Endodermal cell (in vitro differentiated cells): ENCODE results near the gene COL4A1. TPM values are rescaled to one million over a fixed set of nuclear protein-coding genes. Genes with fewer than 3 reads are reported as not detected.

Experiments
- DNase-seq: peaks from one replicate; pipeline ENCODE4 v3.0.0-alpha.2; 2017
- H3K27ac ChIP-seq: 2 replicates; pipeline ENCODE4 v1.5.1; 2013; ENCODE audit warnings: mild to moderate bottlenecking, low read depth, low read length, moderate library complexity
- H3K27me3 ChIP-seq: 2 replicates; pipeline ENCODE4 v1.6.1; 2013; ENCODE audit warnings: mild to moderate bottlenecking, low read length, moderate library complexity; ENCODE audit not compliant: insufficient read depth, control insufficient read depth, poor library complexity, severe bottlenecking
- H3K36me3 ChIP-seq: 2 replicates; pipeline ENCODE4 v1.7.0; 2013; ENCODE audit warnings: mild to moderate bottlenecking, low read length, moderate library complexity; ENCODE audit not compliant: control insufficient read depth, insufficient read depth
- H3K4me1 ChIP-seq: one replicate; pipeline ENCODE4 v1.7.0; 2013; ENCODE audit warnings: low read length; ENCODE audit not compliant: control insufficient read depth, insufficient read depth
- H3K4me3 ChIP-seq: 2 replicates; pipeline ENCODE4 v1.5.1; 2013; ENCODE audit warnings: mild to moderate bottlenecking, low read length, moderate library complexity
- H3K9ac ChIP-seq: 2 replicates; pipeline ENCODE4 v1.6.1; 2013; ENCODE audit warnings: mild to moderate bottlenecking, low read length, moderate library complexity; ENCODE audit not compliant: poor library complexity, severe bottlenecking; ENCODE audit errors: extremely low read depth
- H3K9me3 ChIP-seq: 2 replicates; pipeline ENCODE4 v1.6.1; 2013; ENCODE audit warnings: mild to moderate bottlenecking, low read length, moderate library complexity; ENCODE audit not compliant: control insufficient read depth
- H3K27ac Mint-ChIP-seq: 2 replicates; pipeline ENCODE4 v1.8.0; 2020; ENCODE audit warnings: mixed read lengths
- H3K27me3 Mint-ChIP-seq: 2 replicates; pipeline ENCODE4 v1.8.0; 2021; ENCODE audit warnings: mild to moderate bottlenecking, mixed read lengths; ENCODE audit not compliant: insufficient read depth
- H3K36me3 Mint-ChIP-seq: 2 replicates; pipeline ENCODE4 v1.8.0; 2020; ENCODE audit warnings: low read depth, mixed read lengths
- H3K4me1 Mint-ChIP-seq: 2 replicates; pipeline ENCODE4 v1.8.0; 2020; ENCODE audit warnings: mixed read lengths
- H3K4me3 Mint-ChIP-seq: 2 replicates; pipeline ENCODE4 v1.8.0; 2020; ENCODE audit warnings: mild to moderate bottlenecking, moderate library complexity, mixed read lengths
- H3K9me3 Mint-ChIP-seq: 2 replicates; pipeline ENCODE4 v1.8.0; 2020; ENCODE audit warnings: mild to moderate bottlenecking, mixed read lengths
- WGBS, 2 experiments: methylation state at CpG; one replicate each; pipeline versions ENCODE4 v1.1.5 to v1.1.7; 2013; ENCODE audit warnings: missing lambda C conversion rate in 2 of 2, mixed read lengths in 1 of 2; ENCODE audit not compliant: insufficient coverage in 1 of 2, insufficient read length in 1 of 2; 5-methylcytosine and 5-hydroxymethylcytosine counted together
- total RNA-seq, 2 donors: library from RNA; stranded (reverse); fragmentation: NEBNext Ultra II Directional in 1 of 2; extraction: Animal tissue kit (Norgen Biotek cat#: 25700) in 1 of 2; gene quantifications; 2 replicates in 1 of 2; 3 replicates in 1 of 2; pipeline ENCODE4 v1.2.1, GENCODE V29; 2021
- TF ChIP-seq, protein P1 (sequence below): fragments of 200-600 bp; sonication (generic); conservative IDR thresholded peaks from 2 replicates; pipeline ENCODE4 v1.5.0; 2021; ENCODE audit warnings: antibody characterized with exemption, mild to moderate bottlenecking

The COL4A1 gene
- total RNA-seq, 2 donors from 2014 or later, result 702 to 764 TPM

DNA sequence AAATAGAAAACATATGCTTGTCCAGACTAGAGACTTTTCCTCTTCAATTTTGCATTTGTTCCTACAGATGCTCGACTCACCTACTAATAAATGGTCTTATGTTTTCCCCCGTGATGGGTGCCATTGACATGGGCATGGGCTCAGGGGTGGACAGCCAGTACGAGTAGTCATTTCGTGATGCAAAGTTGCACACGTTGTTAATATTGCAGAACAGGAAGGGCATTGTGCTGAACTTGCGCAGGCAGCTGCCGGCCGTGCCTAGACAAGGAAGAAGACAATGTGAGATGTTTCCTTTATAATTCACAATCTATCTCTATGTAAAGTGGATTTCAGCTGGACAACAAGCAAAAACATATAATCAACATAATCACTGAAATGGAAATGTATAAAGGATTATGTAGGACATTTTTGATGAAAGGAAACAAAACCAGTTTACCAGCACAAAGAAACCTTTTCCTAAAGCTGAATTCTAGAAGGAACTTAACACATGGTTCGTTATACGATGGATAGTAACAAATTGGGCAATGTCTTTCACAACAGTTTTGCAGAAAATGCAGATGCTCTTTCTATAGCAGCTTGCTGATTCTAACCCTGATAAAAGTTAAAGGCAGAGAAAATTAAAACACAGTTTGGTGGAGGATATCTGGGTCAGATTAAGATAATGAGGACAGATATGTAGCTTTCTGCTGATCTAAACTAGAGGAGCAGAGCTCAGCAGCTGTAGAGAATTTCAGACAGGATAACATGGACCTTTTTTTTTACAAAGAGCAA, 145.7 kb downstream of the COL4A1 start:
- H3K27me3 ChIP-seq, result no peaks in the 10 kb centered on the region
- peak; percentile 15 for DNase-seq
- WGBS, 2 experiments, result 95 to 96% methylated on average over 7 to 8 of the region's 10 CpGs
- TF ChIP-seq, protein P1, sequence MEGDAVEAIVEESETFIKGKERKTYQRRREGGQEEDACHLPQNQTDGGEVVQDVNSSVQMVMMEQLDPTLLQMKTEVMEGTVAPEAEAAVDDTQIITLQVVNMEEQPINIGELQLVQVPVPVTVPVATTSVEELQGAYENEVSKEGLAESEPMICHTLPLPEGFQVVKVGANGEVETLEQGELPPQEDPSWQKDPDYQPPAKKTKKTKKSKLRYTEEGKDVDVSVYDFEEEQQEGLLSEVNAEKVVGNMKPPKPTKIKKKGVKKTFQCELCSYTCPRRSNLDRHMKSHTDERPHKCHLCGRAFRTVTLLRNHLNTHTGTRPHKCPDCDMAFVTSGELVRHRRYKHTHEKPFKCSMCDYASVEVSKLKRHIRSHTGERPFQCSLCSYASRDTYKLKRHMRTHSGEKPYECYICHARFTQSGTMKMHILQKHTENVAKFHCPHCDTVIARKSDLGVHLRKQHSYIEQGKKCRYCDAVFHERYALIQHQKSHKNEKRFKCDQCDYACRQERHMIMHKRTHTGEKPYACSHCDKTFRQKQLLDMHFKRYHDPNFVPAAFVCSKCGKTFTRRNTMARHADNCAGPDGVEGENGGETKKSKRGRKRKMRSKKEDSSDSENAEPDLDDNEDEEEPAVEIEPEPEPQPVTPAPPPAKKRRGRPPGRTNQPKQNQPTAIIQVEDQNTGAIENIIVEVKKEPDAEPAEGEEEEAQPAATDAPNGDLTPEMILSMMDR, result no peak
- no peak overlapping the region for H3K4me3 Mint-ChIP-seq
- H3K4me1 Mint-ChIP-seq, result peaks cover 10% of the 10 kb centered on the region
- H3K9me3 Mint-ChIP-seq, result no peaks in the 10 kb centered on the region
- no peak overlapping the region for H3K27ac Mint-ChIP-seq
- H3K27me3 Mint-ChIP-seq, result no peaks in the 10 kb centered on the region
- H3K36me3 ChIP-seq, result peaks cover 94% of the 10 kb centered on the region
- H3K4me1 ChIP-seq, result no peaks in the 10 kb centered on the region
- H3K9ac ChIP-seq, result no peak overlapping the region
- H3K36me3 Mint-ChIP-seq, result peaks cover 90% of the 10 kb centered on the region
- H3K27ac ChIP-seq, result no peak overlapping the region
- H3K9me3 ChIP-seq, result no peaks in the 10 kb centered on the region
- no peak overlapping the region for H3K4me3 ChIP-seq

- DNase-seq, result peak; percentile 23
- H3K36me3 ChIP-seq, result peaks cover 90% of the 10 kb centered on the region
- WGBS, 2 experiments, result 94 to 100% methylated on average over 1 to 2 of the region's 2 CpGs
Observed at GRCh38 chr13:110158226-110158625, 148.7 kb downstream of the COL4A1 start.

DNA sequence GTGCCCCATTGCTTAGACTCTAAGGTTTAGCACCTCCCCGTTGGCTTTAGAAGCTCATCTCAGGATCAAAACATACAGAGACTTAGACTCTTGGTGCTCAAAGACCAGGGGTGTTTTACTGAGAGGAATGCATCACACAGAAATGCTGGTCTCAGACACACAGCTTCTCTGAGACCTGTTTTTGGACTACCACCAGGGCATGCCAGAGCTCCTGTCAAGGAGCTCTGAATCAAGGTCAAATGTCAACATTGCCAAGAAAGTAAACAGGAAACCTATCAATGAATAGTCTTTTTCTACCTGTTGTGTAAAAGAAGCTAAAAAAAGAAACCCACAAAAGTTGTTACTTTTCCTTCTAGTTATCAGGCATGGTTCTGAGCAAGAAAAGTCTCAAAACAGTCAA, 149.2 kb downstream of the COL4A1 start:
- Histone ChIP-seq H3K27ac (no peak overlapping the region), H3K9me3 (no peaks in the 10 kb centered on the region), H3K36me3 (peaks cover 90% of the 10 kb centered on the region), H3K4me3 (no peak overlapping the region), H3K9ac (no peak overlapping the region), H3K27me3 (no peaks in the 10 kb centered on the region), H3K4me1 (no peaks in the 10 kb centered on the region)
- peak; percentile 26 for DNase-seq
- Mint-ChIP-seq H3K4me1 (peaks cover 10% of the 10 kb centered on the region), H3K36me3 (peaks cover 87% of the 10 kb centered on the region), H3K27me3 (no peaks in the 10 kb centered on the region), H3K9me3 (no peaks in the 10 kb centered on the region), H3K4me3 (no peak overlapping the region), H3K27ac (no peak overlapping the region)
- WGBS, 2 experiments, result 82 to 100% methylated on average over 1 of the region's 1 CpG
- TF ChIP-seq, protein P1, result no peak

More at GRCh38 chr13:110158226-110158625, 148.7 kb downstream of the COL4A1 start:
- H3K27me3 Mint-ChIP-seq, result no peaks in the 10 kb centered on the region
- TF ChIP-seq, protein P1, result no peak
- no peak overlapping the region for H3K9ac ChIP-seq
- H3K4me1 ChIP-seq, result no peaks in the 10 kb centered on the region
- H3K4me1 Mint-ChIP-seq, result peaks cover 10% of the 10 kb centered on the region
- H3K4me3 ChIP-seq, result no peak overlapping the region
- no peak overlapping the region for H3K27ac Mint-ChIP-seq
- peaks cover 89% of the 10 kb centered on the region for H3K36me3 Mint-ChIP-seq
- H3K27me3 ChIP-seq, result no peaks in the 10 kb centered on the region
- H3K27ac ChIP-seq, result no peak overlapping the region
- H3K9me3 ChIP-seq, result no peaks in the 10 kb centered on the region
- no peak overlapping the region for H3K4me3 Mint-ChIP-seq
- H3K9me3 Mint-ChIP-seq, result no peaks in the 10 kb centered on the region
